ENCODE results near the gene OR8B8. TPM values are rescaled to one million over a fixed set of nuclear protein-coding genes. Genes with fewer than 3 reads are reported as not detected.

The OR8B8 gene
- total RNA-seq, 3 donors from 2014 or later (not counting 1 experiment from before 2014, with no cell fraction given) = not detected

GRCh38 chr11:124429599-124429998 is 15.9 kb downstream of the OR8B8 start:
- Mint-ChIP-seq H3K27ac (no peak overlapping the region), H3K9me3 (peaks cover 0 to 2% of the 10 kb centered on the region in 2 donors), H3K27me3 (ENCODE audit: low read depth in 2 of 2) (peaks cover 0 to under 1% of the 10 kb centered on the region in 2 donors), H3K4me3 (no peak overlapping the region), H3K4me1 (no peaks in the 10 kb centered on the region), H3K36me3 (no peaks in the 10 kb centered on the region)
- intact Hi-C loops (cut with micrococcal nuclease) = no loop called here
- H3K27me3 ChIP-seq (ENCODE audit: control insufficient read depth, insufficient read depth, low read length) = no peaks in the 10 kb centered on the region
- TF ChIP-seq, protein P1, sequence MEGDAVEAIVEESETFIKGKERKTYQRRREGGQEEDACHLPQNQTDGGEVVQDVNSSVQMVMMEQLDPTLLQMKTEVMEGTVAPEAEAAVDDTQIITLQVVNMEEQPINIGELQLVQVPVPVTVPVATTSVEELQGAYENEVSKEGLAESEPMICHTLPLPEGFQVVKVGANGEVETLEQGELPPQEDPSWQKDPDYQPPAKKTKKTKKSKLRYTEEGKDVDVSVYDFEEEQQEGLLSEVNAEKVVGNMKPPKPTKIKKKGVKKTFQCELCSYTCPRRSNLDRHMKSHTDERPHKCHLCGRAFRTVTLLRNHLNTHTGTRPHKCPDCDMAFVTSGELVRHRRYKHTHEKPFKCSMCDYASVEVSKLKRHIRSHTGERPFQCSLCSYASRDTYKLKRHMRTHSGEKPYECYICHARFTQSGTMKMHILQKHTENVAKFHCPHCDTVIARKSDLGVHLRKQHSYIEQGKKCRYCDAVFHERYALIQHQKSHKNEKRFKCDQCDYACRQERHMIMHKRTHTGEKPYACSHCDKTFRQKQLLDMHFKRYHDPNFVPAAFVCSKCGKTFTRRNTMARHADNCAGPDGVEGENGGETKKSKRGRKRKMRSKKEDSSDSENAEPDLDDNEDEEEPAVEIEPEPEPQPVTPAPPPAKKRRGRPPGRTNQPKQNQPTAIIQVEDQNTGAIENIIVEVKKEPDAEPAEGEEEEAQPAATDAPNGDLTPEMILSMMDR (IDR thresholded peaks at IDR 0.05) = no peak
- no peak for ATAC-seq
- H3K4me3 ChIP-seq (ENCODE audit: low read length) = no peak overlapping the region
- WGBS (ENCODE audit: insufficient coverage) = 91% methylated on average over 1 of the region's 2 CpGs
- H3K4me1 ChIP-seq (ENCODE audit: control insufficient read depth, insufficient read depth, low read length) = no peaks in the 10 kb centered on the region
- H3K9me3 ChIP-seq (ENCODE audit: control insufficient read depth, insufficient read depth, low read length) = no peaks in the 10 kb centered on the region
- no peak for DNase-seq
- no peak overlapping the region for H3K27ac ChIP-seq (ENCODE audit: low read length)
- no peaks in the 10 kb centered on the region for H3K36me3 ChIP-seq (ENCODE audit: control insufficient read depth, insufficient read depth, low read length)

- Histone ChIP-seq H3K4me3 (ENCODE audit: low read length) (no peak within 1 kb of the TSS), H3K27me3 (ENCODE audit: control insufficient read depth, insufficient read depth, low read length) (no peaks in the 10 kb centered on the region), H3K36me3 (ENCODE audit: control insufficient read depth, insufficient read depth, low read length) (no peaks in the 10 kb centered on the region), H3K4me1 (ENCODE audit: control insufficient read depth, insufficient read depth, low read length) (no peaks in the 10 kb centered on the region), H3K27ac (ENCODE audit: low read length) (no peak within 1 kb of the TSS), H3K9me3 (ENCODE audit: control insufficient read depth, insufficient read depth, low read length) (no peaks in the 10 kb centered on the region)
- H3K4me1 Mint-ChIP-seq = no peaks in the 10 kb centered on the region
- H3K36me3 Mint-ChIP-seq = no peaks in the 10 kb centered on the region
- H3K4me3 Mint-ChIP-seq = no peak within 1 kb of the TSS
- H3K27ac Mint-ChIP-seq = no peak within 1 kb of the TSS
- intact Hi-C loops (cut with micrococcal nuclease) = no loop called here
- DNase-seq (no peak), ATAC-seq (no peak)
- no peaks in the 10 kb centered on the region for H3K9me3 Mint-ChIP-seq
- peaks cover 13 to 14% of the 10 kb centered on the region in 2 donors for H3K27me3 Mint-ChIP-seq (ENCODE audit: low read depth in 2 of 2)
- WGBS (ENCODE audit: insufficient coverage) = 82% methylated on average over 2 of the region's 2 CpGs
- TF ChIP-seq, protein P1 (IDR thresholded peaks at IDR 0.05) = no peak
Observed at GRCh38 chr11:124424384-124424921, 21.0 kb downstream of the OR8B8 start, which contains the start of gene OR8B4. OR8B4 (minus strand) TSS chr11:124424871; CDS start chr11:124424871, 0 bp downstream.

- Histone ChIP-seq H3K36me3 (ENCODE audit: control insufficient read depth, insufficient read depth, low read length) (no peaks in the 10 kb centered on the region), H3K4me3 (ENCODE audit: low read length) (no peak overlapping the region), H3K27ac (ENCODE audit: low read length) (no peak overlapping the region), H3K9me3 (ENCODE audit: control insufficient read depth, insufficient read depth, low read length) (no peaks in the 10 kb centered on the region), H3K27me3 (ENCODE audit: control insufficient read depth, insufficient read depth, low read length) (no peaks in the 10 kb centered on the region), H3K4me1 (ENCODE audit: control insufficient read depth, insufficient read depth, low read length) (no peaks in the 10 kb centered on the region)
- H3K27me3 Mint-ChIP-seq (ENCODE audit: low read depth in 2 of 2) = peaks cover 13 to 21% of the 10 kb centered on the region in 2 donors
- intact Hi-C loops (cut with micrococcal nuclease) = no loop called here
- no peaks in the 10 kb centered on the region for H3K9me3 Mint-ChIP-seq
- H3K4me3 Mint-ChIP-seq = no peak overlapping the region
- ATAC-seq (no peak), DNase-seq (no peak)
- TF ChIP-seq, protein P1 (IDR thresholded peaks at IDR 0.05) = no peak
- H3K27ac Mint-ChIP-seq = no peak overlapping the region
- H3K36me3 Mint-ChIP-seq = no peaks in the 10 kb centered on the region
- 76% methylated on average over 4 of the region's 4 CpGs for WGBS (ENCODE audit: insufficient coverage)
- no peaks in the 10 kb centered on the region for H3K4me1 Mint-ChIP-seq
Observed at GRCh38 chr11:124421043-124421442, 24.5 kb downstream of the OR8B8 start.
